Measurements from ENCODE around the gene CCNQ.

CCNQ gene

GRCh38 chrX:153636716-153637115, 37.8 kb upstream of the CCNQ start:
- DNase-seq = no peak

GRCh38 chrX:153635788-153636668, 37.1 kb upstream of the CCNQ start:
- DNase-seq = no peak

GRCh38 chrX:153635388-153635787, 36.4 kb upstream of the CCNQ start:
- DNase-seq = no peak

- no peak for DNase-seq
These were observed 35.9 kb upstream of the CCNQ start for GRCh38 chrX:153634832-153635231.

GRCh38 chrX:153634236-153634635, 35.3 kb upstream of the CCNQ start:
- no peak for DNase-seq

GRCh38 chrX:153633607-153634180, 34.8 kb upstream of the CCNQ start:
- DNase-seq = no peak

- DNase-seq = no peak
These were observed 34.1 kb upstream of the CCNQ start for GRCh38 chrX:153633048-153633447.

GRCh38 chrX:153632595-153632946, 33.6 kb upstream of the CCNQ start:
- no peak for DNase-seq

GRCh38 chrX:153631907-153632594, 33.1 kb upstream of the CCNQ start:
- DNase-seq = no peak

GRCh38 chrX:153631346-153631745, 32.4 kb upstream of the CCNQ start:
- no peak for DNase-seq

GRCh38 chrX:153628665-153629064, 29.7 kb upstream of the CCNQ start:
- no peak for DNase-seq

GRCh38 chrX:153628129-153628528, 29.2 kb upstream of the CCNQ start:
- no peak for DNase-seq

GRCh38 chrX:153627675-153628111, 28.8 kb upstream of the CCNQ start:
- DNase-seq = no peak

- no peak for DNase-seq
These were observed 28.1 kb upstream of the CCNQ start for GRCh38 chrX:153626863-153627674.

GRCh38 chrX:153626025-153626633, 27.2 kb upstream of the CCNQ start:
- no peak for DNase-seq

GRCh38 chrX:153625271-153626024, 26.5 kb upstream of the CCNQ start:
- DNase-seq = no peak

- DNase-seq = no peak
These were observed 25.5 kb upstream of the CCNQ start for GRCh38 chrX:153624196-153625091.

GRCh38 chrX:153623310-153624029, 24.5 kb upstream of the CCNQ start:
- DNase-seq = no peak

GRCh38 chrX:153622661-153623309, 23.8 kb upstream of the CCNQ start:
- DNase-seq = no peak
